GM10847 (cell line): ENCODE measurements around the gene CRACR2A.

Experiments
- POLR2A ChIP-seq: IDR thresholded peaks from 2 replicates; pipeline ENCODE4 v1.6.1; 2011; ENCODE audit not compliant: insufficient read length; ENCODE audit errors: extremely low read depth

Gene CRACR2A

DNA sequence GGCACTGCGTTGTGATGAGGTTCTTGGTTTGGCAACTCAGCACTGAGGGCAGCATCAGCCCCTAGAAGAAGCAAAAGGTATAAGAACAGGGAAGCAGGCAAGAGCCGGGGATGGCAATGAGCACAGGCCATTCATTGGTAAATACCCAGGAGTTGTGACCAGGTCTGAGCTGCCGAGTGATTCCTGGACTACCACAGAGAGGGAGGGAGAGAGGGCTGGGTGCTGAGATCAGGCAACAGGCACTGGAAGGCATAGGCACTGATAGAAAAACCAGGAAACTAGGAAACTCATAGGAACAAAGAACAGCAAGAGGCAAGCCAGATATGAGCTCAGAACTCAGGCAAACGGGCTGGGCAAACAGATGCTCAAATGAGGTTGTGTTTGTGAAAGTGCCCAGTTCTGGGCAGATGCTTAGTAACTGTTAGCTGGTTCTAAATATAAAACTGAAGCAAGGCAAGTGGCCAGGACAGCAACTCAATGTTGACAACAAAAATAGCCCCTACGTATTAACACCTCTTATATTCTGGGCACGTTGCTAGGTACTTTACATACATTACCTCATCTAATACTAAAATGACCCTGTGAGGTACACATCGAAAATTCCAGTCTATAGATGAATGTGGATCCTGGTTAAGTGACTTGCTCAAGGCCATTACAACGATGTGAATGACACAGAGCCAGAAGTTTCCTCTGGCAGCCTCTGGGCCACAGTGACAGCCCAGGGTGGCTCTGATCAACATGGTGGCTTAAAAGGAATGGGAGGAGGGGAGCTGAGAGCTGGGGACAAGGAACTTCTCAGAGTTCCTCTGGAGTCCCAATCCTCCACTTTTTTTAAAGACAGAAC is 140.8 kb downstream of the CRACR2A start:
- TF ChIP-seq POLR2A: no peak

DNA sequence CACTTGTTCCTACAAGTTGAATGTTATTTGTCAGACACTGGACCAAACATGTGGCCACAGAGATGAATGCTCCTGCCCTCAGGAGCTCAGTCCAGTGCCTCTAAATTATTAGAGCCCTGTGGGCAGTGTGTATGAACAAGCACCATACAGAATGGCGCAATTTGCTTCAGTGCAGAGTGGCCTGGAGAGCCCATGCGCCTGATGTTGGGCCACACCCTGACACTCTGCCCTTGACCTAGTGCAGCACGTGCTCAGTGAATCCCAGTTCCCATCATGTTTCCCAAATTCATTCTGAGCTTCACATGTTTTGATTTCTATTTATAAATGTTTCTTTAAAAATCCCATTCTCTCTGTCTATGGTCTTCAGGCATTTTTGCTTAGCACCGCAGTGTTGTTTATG is 145.1 kb downstream of the CRACR2A start:
- no peak for TF ChIP-seq POLR2A

DNA sequence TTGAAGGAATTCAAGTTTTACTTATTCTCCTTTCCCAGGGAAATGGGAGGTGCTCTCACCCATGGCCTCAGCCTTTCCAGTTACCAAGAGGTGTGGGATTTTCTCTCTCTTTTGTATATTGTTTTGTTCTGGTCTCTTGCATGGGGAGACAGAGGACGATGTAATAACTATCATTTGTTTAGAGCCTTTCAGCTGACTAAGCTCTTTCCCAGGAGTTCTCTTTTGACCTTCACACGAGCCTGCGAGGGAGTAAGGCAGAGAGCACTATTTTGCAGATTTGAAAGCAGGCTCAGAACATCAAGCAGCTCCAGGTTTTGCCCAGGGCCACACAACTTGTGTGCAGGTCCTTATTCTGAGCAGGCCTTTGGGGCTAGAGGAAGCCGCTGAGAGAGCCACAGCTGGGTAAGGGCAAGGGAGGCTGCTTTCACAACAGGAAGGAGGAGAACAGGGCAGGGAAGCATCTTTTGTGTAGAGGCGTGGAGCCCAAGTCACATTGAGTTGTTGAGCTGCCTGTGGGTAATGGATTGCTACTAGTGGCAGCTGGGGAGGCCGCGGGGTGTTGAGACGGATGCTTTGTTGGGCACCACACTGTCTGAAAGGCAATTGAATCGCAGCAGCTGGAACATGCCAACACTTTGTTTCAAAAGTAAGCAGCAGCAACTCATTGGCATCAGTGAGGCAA is 145.7 kb downstream of the CRACR2A start:
- TF ChIP-seq POLR2A: no peak

DNA sequence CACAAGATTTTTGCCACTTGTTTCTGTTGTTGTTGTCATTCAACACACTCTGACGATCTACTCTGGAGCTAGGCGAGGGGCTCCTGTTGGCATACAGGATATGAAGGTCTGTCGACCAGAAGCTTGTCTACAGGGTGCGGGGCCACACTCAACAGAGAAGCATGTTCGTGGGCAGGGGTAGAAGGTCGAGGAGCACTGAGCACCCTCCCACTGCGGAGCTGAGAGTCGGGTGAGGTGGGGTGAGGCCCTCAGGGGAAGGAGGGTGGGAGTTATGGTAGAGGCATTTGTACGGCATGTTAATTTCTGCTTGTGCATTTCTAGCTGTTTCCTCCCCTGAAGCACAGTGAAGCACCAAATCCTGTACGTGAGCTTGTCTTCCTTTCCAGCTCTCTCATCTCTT is 146.8 kb downstream of the CRACR2A start:
- no peak for TF ChIP-seq POLR2A

DNA sequence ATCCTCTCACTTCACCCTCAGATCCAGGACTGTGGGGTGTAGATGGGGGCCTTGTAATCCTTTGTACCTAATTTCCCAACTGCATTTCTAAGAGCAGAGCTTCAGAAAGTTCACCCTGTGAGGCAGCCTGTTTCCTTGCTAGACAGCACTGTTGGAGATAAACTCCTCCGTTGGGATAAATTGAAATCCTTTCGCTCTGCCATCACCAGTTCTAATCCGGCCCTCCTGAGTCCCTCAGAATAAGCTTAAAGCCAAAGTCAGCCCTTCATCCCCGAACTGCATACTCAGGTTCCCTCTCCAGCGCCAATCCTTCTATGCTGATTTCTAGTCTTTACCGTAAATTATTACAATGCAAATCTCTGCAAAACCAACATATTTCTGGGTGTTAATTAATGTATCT is 147.2 kb downstream of the CRACR2A start:
- TF ChIP-seq POLR2A: no peak

DNA sequence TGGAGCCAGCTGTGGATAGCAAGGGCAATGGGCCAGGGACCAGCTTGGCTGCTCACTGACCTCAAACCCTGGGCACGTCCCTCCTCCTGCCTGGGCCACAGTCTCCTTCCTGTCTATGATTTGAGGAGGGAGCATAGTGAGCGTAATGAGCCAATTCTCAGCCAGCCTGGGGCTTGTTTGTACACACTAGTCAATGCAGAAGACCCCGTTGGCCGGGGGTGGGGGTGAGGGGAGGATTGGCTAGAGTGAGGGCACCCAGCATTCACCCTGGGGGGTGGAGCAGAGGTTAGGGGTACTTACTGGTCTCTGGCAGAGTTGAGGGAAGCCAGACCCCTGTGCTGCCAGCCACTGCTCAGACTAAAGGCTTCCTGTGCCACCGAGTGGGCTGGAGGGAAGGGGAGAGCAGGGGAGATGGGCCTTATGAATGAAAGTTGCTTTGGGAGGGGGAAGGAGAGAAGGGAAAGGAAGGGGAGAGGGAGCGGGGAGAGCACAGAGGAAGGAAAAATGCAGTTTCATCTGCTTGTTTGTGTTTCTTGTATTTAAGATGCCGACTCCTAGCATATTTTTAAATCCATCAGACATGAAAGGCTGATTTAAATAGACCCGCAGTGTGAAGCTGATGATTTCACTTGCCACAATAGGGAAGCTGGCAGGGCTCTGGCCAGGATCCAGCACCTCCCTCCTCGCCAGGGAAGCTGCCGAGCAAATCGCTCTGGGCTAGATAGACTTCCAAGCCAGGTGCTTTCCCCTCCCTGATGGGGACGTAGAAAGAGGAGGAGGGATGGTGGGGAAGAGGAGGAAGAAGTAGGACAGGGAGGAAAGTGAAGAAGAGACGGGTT is 147.9 kb downstream of the CRACR2A start:
- no peak for TF ChIP-seq POLR2A

DNA sequence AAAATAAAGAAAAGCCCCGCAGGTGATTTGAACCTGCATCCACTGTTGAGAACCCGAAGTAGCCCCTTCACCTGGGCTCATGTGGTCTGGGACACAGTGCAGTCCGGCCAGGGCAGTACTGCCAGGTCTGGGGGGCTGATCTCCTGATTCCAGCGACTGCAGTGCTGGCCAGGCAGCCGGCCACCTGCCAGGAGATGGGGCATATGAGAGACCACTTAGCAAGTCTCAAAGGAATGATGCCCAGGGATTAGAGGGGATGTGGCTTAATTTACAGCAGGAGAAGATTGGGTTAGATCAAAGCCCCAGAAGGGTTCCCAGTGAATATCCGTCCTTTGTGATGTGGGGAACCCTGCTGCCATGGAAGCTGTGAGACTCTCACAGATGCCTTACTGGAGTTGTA is 148.6 kb downstream of the CRACR2A start:
- TF ChIP-seq POLR2A: no peak

DNA sequence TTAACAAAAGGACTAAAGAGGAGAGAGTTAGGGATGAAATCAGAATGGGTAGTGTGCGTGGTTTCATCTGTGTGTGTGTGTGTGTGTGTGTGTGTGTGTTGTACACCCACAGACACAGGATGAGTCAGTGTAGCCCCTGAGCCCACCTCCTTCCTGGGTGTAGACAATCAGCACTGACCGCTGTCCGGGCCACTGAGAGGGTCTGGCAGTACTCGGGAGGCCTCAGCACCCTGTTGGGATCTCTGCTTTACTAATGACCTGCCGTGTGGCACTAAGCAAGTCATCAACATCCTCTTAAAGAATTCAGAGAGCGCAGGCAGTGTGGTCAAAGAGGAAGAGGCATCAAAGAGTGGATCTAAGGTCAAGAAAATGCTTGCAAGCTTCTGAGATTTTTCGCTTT is 149.3 kb downstream of the CRACR2A start:
- TF ChIP-seq POLR2A: no peak

DNA sequence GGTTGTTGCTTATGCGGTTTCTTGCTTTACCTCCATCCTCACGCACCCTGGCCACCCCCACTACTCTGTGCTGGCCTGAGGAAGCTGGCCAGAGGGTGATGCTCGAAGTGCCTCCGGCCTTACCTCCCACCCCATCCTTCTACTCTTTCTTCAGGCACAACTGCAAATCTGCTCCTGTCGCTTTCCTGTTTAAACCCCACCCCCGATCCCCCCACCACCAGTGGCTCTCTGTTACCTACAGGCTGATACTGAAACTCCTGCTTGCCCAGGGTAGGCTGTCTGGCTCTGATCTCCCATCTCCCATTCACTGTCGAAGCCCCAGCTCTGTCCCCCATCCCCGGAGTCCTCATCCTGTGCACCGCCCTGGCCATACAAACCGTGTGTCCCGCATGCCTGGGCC is 150.4 kb downstream of the CRACR2A start:
- no peak for TF ChIP-seq POLR2A

DNA sequence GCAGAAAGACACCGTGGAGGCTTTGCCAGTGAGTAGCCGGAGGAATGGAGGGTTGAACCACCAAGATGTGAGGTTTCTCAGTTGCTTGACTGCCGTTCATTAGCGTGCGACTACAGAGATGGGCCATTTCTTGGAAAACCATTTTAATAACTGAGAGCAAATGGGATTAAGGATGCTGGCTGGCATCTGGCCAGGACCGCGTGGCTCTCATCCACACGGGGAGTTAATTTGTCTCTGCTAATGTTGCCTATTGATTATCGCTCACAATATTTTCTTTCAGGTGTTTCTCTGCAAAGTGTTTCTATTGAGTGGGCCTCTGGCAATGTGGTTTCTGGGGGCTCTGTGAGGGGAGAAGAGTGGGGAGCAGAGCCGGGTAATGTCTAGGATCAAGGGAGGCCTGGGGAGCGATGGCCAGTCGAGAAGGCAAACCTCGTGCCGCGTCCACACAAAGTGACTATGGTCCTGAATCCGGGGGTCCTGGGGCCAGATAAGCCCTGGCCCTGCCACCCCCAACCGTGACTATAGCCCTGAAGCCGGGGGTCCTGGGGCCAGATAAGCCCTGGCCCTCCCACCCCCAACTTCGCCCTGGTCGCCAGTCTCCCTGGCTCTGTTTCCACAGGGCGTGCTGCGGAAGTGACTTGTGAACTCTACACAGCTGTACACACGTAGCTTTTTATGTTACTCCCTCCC is 151.3 kb downstream of the CRACR2A start:
- TF ChIP-seq POLR2A: no peak

DNA sequence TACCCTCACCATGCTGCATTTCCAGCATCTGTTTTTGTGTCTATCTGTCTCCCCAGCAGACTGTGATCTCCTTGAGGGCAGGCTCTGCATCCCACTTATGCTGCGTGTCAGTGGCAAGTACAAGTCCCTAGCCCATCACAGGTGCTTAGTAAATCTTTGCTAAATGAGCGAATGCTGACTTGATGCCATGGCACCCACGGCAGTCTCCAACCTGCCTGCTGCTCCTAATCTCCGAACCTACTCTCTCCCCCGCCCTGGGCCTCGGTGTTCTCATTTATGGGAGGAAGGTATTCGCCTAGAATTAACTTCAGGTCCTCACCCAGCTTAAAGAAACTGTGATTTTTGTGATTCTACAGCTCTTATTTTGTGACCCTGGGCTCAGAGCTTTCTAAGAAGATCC is 152.0 kb downstream of the CRACR2A start:
- TF ChIP-seq POLR2A: no peak

DNA sequence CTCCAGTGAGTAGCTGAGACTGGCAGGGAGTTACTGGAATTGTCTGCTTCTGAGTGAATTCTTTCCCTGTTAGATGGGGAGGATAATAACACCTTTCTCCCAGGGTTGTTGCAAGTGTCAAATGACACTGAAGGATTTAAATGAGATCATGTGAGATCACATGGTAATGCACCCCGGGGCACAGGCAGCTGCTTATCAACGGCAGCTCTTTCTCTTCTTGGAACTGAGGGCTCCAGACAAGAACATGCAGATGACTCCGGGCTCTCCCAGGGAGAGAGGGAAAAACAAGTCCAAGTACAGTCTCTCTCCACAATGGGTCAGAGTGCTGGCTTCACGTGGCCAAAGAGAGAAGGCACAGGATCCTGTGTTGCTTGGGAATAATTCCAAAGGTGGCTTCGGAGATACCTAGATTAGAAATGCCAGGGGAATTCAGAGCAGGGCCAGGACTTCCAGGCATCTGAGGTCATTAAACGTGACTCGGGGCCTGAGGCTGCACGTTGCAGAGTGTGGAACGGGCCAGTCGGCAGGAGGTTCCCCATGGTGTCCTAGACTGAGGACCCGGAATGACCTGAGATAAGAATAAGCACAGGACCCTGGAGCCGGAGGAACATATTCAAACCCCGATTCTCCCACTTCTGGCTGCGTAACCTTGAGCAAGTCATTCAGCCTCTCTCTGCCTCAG is 152.7 kb downstream of the CRACR2A start:
- TF ChIP-seq POLR2A: no peak

DNA sequence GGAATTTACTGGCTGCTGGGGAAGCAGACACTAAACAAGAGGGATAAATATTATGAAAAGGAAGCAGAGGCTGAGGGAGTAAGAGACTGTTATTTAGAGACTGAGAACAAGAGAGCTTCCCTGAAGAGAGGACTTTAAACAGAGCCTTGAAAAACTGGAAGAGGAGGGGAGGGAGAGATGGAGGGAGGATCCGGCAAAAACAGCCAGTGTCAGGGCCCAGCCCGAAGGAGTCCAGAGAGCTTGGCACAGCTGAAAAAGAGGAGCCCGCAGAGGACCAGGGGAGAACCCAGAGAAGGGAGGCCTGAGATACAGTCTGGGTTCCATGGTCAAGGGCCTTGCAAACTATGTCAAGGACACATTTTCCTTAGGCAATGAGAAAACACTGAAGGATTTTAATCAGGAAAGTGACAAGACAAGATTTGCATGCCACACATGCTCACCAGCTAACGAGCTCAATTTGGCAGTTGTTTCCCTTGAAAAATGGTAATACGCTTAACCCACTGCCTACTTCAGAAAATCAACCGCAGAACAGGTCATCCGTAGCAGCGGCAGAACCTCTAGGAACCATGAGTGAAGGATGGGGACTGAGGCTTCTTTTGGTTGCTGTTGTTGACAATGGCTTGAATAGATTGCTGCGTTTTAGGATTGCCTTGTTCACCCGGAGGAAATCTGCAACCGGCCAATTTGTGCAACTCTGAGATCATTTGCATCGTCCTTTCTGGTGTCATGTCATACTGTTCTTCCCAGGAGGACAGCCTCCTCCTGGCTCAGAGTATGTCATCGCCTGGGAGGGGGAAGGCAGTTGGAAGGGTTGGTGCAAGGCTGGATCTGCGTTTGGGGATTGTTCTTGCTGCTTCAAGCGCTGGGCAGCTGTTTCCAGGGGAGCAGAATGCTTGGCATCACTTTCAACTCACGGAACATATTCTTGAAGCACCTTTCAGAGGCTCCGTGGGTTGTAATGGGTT is 153.7 kb downstream of the CRACR2A start:
- TF ChIP-seq POLR2A: no peak

DNA sequence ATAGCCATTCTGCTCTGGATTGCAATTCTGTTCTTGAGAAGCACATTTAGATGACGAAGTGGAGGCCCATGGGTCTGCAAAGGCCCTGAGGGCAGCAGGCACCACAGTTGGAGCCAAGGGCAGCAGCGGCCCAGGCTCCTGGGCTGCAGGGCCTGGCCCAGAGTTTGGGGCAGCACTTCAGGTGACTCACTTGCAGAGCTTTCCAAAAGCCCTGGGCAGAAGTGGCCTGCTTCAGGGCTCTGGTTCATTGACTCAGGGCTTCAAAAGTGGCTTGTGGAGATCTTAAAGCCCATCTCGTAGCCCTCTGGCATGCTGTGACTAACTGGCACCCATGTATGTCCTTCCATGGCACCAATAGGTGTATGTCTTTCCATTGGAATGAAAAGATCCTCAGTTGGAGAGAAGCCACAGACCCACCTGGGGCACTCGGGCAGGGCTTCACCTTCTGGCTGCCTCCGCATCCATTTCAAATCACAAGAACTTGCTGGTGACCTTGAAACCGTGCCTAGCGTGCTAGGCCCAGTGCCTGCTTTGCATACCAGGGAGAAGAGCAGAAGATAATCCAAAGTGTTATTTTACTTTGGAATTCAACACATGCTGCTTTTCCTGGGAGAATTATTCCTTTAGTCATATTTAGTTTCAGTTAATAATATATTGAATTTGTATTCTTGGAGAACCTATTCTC is 155.2 kb downstream of the CRACR2A start:
- no peak for TF ChIP-seq POLR2A
